Thyroid gland (tissue), 4 donors: ENCODE results near the gene COL5A2.

Experiments
- CTCF ChIP-seq, 6 experiments: fragments of 200-600 bp in 3 of 6; fragments of 450-650 bp in 3 of 6; sonication (generic) in 3 of 6; IDR thresholded peaks; one replicate each; pipeline ENCODE4 v1.5.1; 2016 to 2019; ENCODE audit warnings: antibody characterized with exemption in 6 of 6, mild to moderate bottlenecking in 2 of 6, inconsistent platforms in 1 of 6, moderate library complexity in 1 of 6
- POLR2A ChIP-seq, 2 donors: fragments of 450-650 bp; IDR thresholded peaks; one replicate each; pipeline ENCODE4 v1.6.1; 2017; ENCODE audit warnings: antibody characterized with exemption in 2 of 2, mild to moderate bottlenecking in 2 of 2, moderate library complexity in 1 of 2

GRCh38 chr2:189013031-189013430 is 166.5 kb downstream of the COL5A2 start:
- TF ChIP-seq POLR2A (IDR thresholded peaks at IDR 0.05) (no peak), CTCF (IDR thresholded peaks at IDR 0.05) (no peak)
